Ovary (tissue), 3 donors: Measurements from ENCODE around the gene CMTM5.

ENCODE experiments used
- CTCF ChIP-seq, 3 donors: fragments of 450-650 bp in 2 of 3; fragments of 200-600 bp in 1 of 3; IDR thresholded peaks; one replicate each; pipeline versions ENCODE4 v1.5.1 to v1.8.0; 2016 to 2022; ENCODE audit warnings: antibody characterized with exemption in 3 of 3, mild to moderate bottlenecking in 1 of 3
- POLR2A ChIP-seq: fragments of 450-650 bp; IDR thresholded peaks from one replicate; pipeline ENCODE4 v1.6.1; 2017; ENCODE audit warnings: antibody characterized with exemption, mild to moderate bottlenecking, moderate library complexity
- donor health status: DM: no; HTN: no; CAD: no.

GRCh38 chr14:23403139-23403438, 26.2 kb downstream of the CMTM5 start:
- TF ChIP-seq CTCF (IDR thresholded peaks at IDR 0.05), result no peak
- TF ChIP-seq POLR2A, result no peak
